Erythroblast (primary cell): Measurements from ENCODE around the gene SULT6B1.

Source experiments
- GATA1 ChIP-seq: IDR thresholded peaks from 2 replicates; pipeline ENCODE4 v1.6.1; 2011; ENCODE audit warnings: low read depth, mild to moderate bottlenecking, control low read depth, low read length, moderate library complexity
- POLR2A ChIP-seq: IDR thresholded peaks from 2 replicates; pipeline ENCODE4 v1.6.1; 2011; ENCODE audit warnings: mild to moderate bottlenecking, low read length

- TF ChIP-seq POLR2A = no peak
- no peak for TF ChIP-seq GATA1
These were observed 38.4 kb upstream of the SULT6B1 start for GRCh38 chr2:37226863-37227262.
